HG03139 (cell line): Measurements from ENCODE around the gene KCNV2.

Source experiments
- ATAC-seq: cut with Tn5 transposase; IDR thresholded peaks from one replicate; pipeline ENCODE4 v1.9.1; 2021; ENCODE audit not compliant: unreplicated experiment

The KCNV2 gene

DNA sequence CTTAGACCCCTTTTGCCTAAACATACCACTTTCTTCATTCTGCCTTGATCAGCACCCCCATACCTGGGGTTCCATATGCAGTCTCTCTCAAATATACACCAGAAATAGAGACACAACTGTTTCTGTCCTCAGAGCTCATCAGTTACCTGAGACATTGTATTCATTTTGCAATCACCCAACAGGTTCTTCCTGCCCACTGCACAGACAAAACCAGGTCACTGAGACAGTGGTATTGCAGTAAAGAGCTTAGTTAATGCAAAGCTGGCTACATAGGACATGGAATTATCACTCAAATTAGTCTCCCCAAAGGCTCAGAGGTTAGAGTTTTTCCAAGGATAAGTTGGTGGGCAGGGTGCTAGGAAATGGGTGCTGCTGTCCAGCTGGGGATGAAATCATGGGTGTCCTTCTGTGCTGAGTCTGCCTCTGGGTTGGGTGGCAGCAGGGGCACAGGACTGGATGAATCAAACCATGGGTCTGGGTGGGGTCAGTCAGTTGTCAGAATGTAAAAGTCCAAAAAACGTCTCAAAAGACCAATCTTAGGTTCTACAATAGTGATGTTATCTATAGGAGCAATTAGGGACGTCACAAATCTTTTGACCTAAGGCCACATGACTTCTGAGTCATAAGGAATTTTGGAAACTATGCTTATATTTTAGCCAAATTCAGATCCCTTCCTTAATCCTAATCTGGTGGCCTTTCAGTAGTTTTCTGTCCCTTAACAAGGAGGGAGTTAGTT, 41.0 kb downstream of the KCNV2 start:
- no peak for ATAC-seq

DNA sequence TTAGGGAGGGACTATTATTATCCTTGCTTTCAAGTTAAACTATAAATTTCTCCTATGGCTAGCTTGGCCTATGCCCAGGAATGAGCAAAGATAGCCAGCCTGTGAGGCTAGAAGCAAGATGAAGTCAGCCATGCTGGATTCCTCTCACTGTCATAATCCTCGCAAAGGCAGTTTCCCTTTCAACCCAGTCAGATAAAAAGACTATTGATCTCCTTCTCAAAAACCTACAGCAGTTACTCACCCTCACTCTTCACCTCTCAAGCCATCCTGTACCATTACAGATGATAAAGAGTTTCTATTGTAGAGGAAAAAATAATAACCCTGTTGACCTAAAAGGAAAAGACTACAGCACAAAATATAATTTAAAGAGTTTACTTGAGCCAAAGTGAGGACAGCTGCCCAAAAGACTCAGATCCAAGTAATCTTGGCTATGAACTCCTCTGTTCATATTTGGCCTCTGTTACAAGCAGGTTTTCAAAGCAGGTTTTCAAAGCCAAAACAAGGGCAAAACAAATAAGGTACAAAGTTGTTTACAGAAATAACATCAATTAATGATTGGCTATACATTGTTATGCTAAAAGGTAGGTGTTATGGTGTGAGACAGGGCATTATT, 41.7 kb downstream of the KCNV2 start:
- ATAC-seq = no peak

DNA sequence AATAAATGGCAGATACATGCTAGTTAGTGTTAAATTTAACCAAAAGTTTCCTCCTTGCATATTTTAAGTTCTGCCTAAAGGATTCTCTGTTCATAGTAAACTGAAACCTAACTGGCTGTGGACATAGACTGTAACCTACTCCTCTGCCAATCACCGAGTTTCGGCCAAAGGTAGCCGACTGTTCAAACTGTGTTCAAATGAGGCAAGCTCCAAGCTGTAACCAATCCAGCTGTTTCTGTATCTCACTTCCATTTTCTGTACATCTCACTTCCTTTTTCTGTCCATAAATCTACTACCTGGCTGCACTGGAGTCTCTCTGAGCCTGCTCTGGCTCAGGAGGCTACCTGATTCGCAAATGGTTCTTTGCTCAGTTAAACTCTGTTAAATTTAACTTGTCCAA, 44.1 kb downstream of the KCNV2 start:
- ATAC-seq = peak; percentile 65

- peak; percentile 41 for ATAC-seq
Measured at GRCh38 chr9:2764353-2764752, 47.0 kb downstream of the KCNV2 start.

GRCh38 chr9:2765250-2765880, 48.1 kb downstream of the KCNV2 start:
- ATAC-seq = no peak

- ATAC-seq = no peak
Measured at GRCh38 chr9:2767800-2768677, 50.7 kb downstream of the KCNV2 start.

GRCh38 chr9:2771087-2771486, 53.8 kb downstream of the KCNV2 start:
- no peak for ATAC-seq

DNA sequence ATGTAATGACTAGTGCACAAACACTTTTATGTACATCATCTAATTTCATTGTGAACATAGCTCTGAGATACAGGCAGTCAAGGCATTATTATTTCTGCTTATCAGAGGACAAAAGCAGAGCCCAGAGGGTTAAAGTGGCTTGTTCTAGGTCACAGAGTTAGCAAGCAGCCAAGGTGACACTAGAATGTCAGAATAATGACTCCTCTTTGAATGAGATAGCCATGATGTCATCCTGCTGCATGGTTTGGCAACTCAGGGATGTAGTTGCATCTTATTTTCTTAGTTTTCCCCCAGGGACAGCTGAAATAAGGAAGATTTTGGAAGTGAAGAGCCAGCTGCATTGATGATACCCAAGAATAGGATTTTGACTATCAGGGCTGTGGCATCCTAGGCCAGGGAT, 54.4 kb downstream of the KCNV2 start:
- no peak for ATAC-seq

DNA sequence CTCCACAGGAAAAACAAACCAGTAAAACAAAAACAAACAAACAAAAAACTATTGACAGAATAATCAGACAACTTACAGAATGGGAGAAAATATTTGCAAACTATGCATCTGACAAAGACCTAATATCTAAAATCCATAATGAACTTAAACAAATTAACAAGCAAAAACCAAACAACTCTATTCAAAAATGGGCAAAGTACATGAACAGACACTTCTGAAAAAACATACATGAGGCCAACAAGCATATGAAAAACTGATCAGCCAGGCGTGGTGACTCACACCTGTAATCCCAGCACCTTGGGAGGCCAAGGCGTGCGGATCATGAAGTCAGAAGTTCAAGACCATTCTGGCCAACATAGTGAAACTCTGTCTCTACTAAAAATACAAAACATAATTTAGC, 60.1 kb downstream of the KCNV2 start:
- ATAC-seq = no peak

GRCh38 chr9:2778816-2779215, 61.5 kb downstream of the KCNV2 start:
- no peak for ATAC-seq
